Measurements from ENCODE around the gene DGLUCY.
A peak's percentile ranks its signal among the peaks of the same experiment; 100 is the strongest.
"Not testable (repeated sequence)": the region's sequence is repeated elsewhere in the genome, so short reads cannot be mapped to it uniquely, and the experiment has no call there.

DGLUCY gene

GRCh38 chr14:91241863-91242262 is 128.0 kb downstream of the DGLUCY start:
- no peak for DNase-seq

GRCh38 chr14:91242635-91243034 is 128.8 kb downstream of the DGLUCY start:
- DNase-seq, result no peak

DNA sequence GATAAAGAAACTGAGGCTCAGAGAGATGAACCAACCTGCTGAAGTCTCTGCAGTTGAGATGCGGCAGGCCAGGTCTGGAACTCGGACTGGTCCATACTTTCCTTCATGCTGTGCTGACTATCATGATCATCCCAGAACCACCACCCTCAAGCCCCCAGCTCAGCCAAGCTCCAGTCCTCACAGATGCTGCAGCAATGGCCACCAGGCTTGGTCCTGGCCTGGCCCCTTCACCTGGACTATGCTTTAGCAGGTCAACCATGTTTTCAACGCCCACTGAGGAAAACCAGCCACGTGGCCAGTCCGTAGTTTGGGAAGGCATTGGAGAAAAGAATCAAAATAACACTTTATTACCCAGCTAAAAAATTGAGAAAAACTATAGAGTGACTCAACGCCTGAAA is 129.2 kb downstream of the DGLUCY start:
- no peak for DNase-seq

GRCh38 chr14:91244501-91244901 is 130.6 kb downstream of the DGLUCY start, which contains the start of gene GPR68:
TSS of gene GPR68 (minus strand) at chr14:91244704. CDS start at chr14:91235050, 9,654 bp downstream.
- DNase-seq, result peak; percentile 67

- DNase-seq, result no peak
Measured at GRCh38 chr14:91245029-91245428, 131.2 kb downstream of the DGLUCY start.

DNA sequence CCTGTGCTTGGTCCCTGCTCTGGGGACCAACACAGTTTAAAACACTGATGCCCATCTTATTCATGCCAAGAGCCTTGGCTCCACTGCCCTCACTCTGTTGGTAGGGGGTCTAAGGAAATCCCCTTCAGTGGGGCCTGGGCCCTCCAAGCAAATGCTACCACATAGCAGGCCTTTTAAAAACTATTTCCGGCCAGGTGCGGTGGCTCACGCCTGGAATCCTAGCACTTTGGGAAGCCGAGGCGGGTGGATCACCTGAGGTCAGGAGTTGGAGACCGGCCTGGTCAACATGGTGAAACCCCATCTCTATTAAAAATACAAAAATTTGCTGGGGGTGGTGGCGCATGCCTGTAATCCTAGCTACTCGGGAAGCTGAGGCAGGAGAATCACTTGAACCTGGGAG is 131.7 kb downstream of the DGLUCY start:
- not testable (repeated sequence) for DNase-seq

DNA sequence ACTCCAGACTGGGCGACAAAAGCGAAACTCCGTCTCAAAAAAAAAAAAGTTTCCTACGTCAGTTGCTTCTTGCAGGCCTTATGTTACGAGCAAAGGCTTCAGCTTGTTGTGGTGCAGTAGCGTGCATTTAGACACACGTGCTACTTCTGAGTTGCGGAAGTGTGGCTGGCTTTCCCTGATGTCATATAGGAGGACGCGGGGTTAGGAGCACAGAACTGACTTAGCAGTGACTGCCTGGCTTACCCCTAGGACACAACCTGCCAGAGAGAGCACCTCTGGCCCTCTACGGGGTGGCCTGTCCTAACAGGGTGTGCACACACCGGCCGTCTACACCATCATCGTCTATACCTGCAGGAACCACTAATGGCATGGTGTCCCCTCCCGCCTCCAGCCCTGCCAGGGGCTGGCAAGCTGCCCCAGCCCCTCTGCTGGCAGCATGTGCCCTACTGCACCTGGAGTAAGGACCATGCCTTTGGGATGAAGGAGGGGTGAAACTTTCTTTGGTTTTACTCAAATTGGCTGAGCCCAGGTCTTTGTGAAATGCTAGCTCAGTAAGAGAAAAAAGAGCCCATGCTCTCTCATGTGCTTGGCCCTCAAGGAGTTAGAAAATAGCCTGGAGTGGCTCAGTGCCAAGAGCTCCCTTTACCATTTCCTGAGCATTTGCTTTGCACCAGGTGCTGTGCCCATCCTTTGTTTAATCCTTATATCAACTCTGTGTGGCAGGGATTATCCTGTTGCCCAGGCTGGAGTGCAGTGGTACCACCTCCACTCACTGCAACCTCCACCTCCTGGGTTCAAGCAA is 132.4 kb downstream of the DGLUCY start:
- peak; percentile 82 for DNase-seq

DNA sequence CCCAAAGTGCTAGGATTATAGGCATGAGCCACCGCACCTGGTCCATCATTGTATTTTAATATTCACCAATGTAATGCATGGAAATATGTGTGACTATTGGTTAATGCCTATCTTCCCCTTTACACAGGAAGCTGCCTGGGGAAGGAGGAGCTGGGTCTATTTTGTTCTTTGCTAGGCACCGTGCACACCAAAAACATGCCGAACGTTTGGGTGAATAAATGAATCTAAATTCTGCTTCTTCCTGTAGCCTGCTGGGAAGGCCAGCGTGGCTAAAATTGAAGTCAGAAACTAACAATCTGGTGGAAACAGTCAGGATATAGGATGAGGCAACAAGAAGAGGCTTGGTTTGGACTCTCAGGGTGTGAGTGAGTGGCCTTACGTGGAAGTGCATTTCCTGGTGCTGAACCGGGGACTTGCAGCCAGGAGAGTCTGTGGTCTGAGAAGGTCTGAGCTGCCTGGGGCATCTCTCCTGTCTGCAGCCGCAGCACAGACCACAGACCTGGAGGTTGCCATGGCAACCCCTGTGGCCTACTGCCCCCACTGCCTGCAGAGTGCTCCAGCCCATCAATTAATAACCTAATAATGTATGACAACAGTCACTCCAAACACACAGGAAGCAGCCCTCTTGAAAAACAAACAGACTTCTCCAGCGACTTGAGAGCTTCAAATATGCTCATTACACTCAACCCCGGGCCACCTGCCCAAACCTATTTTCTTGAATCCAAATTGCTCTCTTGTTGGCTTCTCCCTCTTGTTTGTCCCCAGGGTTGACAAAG is 136.2 kb downstream of the DGLUCY start:
- peak; percentile 98 for DNase-seq

- peak; percentile 83 for DNase-seq
Measured at GRCh38 chr14:91250912-91251311, 137.0 kb downstream of the DGLUCY start.

- no peak for DNase-seq
Measured at GRCh38 chr14:91252871-91253794, 139.3 kb downstream of the DGLUCY start.

DNA sequence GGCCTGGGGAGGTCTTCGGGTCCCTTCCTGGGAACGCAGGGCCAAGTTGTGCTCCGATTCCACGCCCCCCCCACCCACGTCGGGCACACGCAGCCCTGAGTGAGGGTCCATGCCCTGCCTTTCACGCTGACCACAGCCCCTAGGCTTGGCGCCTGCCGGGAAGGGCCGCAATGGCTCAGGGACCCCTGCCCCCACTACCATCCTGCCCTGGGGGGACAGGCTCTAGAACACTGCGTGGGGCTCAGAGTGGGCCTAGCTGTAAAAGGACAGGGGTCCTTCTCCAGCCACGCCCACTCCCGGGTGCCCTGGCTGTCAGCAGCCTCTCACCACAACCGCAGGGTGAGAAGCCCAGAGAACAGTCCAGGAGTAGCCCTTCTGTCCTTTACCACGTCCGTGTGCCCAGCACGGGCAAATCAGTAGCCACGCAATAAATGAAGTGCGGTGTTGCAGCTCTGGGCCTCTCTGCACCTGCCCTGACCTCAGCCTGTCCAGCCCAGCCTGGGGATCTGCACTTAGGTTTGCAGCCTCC is 140.0 kb downstream of the DGLUCY start:
- peak; percentile 22 for DNase-seq

DNA sequence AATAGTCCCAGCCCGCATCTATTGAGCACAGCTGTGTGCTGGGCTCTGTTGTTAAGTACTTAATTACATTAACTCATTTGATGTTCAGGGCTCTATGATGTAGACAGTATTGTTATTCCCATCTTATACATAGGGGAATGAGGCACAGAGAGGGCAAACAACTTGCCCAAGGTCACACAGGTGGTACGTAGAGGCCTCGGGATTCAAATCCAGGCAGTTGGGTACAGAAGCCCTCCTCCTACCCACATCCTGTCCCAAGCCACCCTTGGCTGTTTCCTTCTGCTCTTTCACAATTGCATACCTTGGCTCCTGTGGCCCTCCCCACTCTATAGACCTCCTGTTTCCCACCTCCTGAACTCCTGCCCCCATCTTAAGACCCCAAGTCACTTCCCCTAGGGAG is 140.6 kb downstream of the DGLUCY start:
- DNase-seq, result no peak

DNA sequence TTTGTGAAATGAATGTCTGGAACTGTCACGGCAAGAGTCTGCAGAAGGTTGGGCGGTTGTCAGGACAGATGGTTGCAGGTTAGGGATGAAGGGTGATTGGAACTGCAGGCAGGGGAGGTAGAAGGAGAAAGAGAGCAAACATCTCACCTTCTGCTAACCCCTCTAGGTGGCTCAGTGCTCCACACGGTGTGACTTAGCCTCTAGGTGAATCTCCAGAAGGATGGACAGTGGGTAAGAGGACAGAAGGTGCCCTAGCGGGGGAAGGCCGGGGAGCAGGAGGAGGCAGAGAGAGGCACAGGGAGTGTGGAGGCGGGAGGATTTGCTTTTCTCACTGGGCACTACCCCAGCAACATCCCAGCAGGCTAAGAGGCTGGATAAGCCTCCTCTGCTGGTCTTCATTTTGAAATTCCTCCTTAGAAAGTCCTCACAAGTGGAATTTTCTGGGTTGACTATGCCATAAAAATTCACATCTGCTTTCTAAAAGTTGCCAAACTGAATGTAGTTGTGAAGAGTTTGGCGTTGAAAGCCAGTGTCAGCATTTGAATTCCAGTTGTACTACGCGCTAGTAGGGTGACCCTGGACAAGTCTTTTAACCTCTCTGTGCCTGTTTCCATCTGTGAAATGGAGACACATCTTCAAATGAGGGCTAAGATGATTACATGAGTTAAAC is 141.3 kb downstream of the DGLUCY start:
- no peak for DNase-seq

DNA sequence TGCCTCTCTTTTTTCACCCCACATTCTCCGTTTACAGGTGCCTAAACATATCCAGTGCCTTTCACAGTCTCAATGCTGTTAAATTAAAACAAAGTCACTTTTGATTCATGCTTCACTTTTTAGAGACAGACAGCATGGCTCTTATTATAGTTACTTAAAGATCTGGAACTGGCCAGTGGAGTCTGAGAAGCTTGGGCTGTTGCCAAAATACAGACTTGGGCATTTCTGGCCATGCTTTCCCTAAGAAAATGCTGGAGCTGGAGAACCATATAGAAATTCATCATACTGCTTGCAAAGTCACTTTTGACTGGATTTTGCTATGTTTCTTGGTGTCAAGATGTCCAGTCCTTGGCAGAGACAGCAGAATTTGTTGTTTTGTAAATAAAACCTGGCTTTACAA is 142.8 kb downstream of the DGLUCY start:
- DNase-seq, result no peak

- DNase-seq, result no peak
Measured at GRCh38 chr14:91257328-91258010, 143.6 kb downstream of the DGLUCY start.

DNA sequence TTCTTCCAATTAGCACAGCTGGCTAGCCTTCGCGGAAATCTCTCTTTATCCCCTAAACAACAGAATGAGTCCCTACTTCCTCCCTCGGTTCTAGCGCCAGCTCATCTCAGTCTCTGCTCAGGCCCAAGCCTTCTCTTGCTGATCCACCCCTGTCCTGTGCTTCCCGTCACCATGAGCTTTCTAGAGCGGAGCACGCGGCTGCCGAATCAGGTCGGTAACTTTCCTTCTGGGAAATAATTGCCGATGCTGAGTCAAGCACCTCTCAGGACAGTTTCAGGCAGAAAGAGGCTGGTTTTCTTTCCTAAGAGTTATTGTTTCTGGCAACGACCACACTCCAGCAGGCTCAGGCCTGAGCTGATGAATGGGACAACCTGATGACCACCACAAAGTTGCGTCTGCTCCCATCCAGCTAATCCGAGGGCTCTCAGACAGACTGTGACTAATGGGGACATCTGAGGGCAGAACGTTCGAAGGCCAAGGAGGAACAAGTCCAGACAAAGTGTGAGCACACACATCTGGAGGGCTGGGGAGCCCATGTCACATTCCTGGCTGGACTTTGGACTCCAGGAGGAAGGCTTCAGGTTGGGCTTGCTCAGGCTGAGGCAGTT is 144.2 kb downstream of the DGLUCY start:
- DNase-seq, result no peak

GRCh38 chr14:91258876-91259275 is 145.0 kb downstream of the DGLUCY start:
- no peak for DNase-seq

DNA sequence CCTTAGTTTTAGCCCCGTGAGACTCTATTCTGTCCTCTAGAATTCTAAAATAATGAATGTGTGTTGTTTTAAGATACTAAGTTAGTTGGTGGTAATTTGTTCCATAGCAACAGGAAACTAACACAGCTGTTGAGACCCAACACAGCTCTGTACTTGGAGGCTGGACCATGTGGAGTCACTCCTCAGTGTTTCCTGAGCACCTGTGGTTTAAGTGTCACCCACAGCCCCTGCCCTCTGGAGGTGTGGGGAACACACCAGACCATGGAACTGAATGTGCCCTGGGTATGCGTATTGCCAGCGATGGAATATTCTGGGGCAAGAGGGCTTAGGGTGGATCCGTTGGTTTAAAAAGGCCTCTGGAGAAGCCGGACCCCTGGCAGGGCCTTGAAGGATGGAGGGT is 147.2 kb downstream of the DGLUCY start:
- DNase-seq, result no peak

- DNase-seq, result no peak
Measured at GRCh38 chr14:91261986-91262549, 148.2 kb downstream of the DGLUCY start.

DNA sequence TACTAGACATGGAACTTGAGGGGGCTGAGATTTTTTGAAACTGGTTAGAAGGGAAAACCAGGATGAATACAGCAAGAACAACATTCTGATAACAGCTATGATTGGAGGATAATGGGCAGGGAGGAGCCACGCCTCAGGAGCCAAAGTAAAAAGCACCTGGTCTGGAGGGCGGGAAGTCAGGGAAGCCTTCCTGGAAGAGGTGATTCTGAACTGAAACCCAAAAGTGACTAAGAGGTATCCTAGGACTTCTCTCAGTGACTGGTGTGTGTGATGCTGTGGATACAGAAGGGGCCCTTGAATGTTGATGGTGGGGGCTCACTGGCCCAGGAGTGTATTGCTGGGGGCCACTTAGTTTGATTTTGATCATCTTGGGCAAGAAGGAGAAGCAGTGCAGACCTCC is 149.5 kb downstream of the DGLUCY start:
- DNase-seq, result no peak

Data from NCI-H1092 treated with DMSO at 0.1 percent for 48 hours (cell line).